ENCODE measurements around the gene KCTD1. TPM values are rescaled to one million over a fixed set of nuclear protein-coding genes. Genes with fewer than 3 reads are reported as not detected.
"Not testable (repeated sequence)": the region's sequence is repeated elsewhere in the genome, so short reads cannot be mapped to it uniquely, and the experiment has no call there.

KCTD1 gene
- total RNA-seq, 1 donor from 2014 or later: 5.5 TPM

DNA sequence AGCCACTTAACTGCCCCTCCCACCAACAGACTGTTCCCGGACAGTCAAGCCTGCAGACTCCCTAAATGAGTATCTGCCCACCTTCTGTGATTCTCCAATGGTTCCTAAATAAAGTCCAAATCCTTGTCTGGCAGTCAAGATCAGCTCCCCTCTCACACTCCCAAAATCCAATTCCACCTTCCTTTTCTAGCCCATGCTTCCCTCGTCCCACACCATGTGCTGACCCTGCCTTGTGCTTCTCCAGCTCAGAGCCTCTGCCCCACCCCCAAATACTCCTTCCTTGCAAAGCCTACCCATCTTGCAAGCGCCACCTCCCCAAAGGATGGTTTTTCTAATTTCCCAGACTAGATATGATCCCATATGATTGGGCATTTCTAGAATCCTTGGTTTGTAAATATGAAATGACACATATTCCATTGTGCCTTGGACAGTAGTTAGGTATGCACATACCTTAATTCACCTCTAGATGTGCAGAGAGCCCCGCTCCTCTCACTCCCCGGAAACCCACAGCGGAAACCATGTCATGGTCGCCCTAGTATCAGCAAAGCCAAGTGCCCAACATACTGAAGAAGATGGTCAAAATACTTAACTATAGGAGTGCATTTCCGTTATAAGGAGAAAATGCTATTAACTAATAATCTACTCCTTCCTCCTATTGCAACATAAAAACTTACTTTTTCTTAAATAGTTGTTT lies 97.2 kb downstream of the KCTD1 start:
- no peaks in the 10 kb centered on the region for H3K4me1 Mint-ChIP-seq (ENCODE audit: low read depth)
- H3K27ac Mint-ChIP-seq: no peak overlapping the region

DNA sequence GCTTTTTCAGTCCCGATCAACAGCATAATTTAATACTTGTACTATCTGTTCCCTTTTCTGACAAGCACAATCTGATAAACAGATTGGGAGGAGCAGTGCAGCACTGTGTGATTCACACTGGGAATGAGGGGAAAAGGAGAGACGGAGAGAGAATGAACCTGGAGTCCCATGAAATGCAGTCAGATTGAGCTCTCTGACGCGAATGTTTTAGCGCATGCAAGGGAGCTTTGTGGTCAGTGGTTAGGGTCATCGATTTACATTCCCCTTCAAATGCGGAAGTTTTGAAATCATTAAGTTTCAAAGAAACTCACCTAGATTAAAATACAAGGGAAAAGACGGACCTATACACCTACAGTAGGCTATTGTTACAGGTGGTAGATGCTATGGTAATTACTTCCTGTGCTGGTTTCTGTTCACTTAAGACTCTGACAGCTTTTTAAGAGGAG lies 99.6 kb downstream of the KCTD1 start:
- Mint-ChIP-seq H3K27me3 (ENCODE audit: insufficient read depth) (peaks cover 2% of the 10 kb centered on the region), H3K9me3 (no peaks in the 10 kb centered on the region), H3K4me1 (ENCODE audit: low read depth) (no peaks in the 10 kb centered on the region), H3K36me3 (ENCODE audit: low read depth) (no peaks in the 10 kb centered on the region), H3K4me3 (no peak overlapping the region), H3K27ac (no peak overlapping the region)
- intact Hi-C loops (cut with micrococcal nuclease): no loop called here
- no peak for DNase-seq (ENCODE audit: low spot score)

More for the DNA sequence above, 97.2 kb downstream of the KCTD1 start:
- no peak for DNase-seq (ENCODE audit: low spot score)
- no peaks in the 10 kb centered on the region for H3K36me3 Mint-ChIP-seq (ENCODE audit: low read depth)
- H3K27me3 Mint-ChIP-seq (ENCODE audit: insufficient read depth): no peaks in the 10 kb centered on the region
- H3K9me3 Mint-ChIP-seq: no peaks in the 10 kb centered on the region
- H3K4me3 Mint-ChIP-seq: no peak overlapping the region
- intact Hi-C loops (cut with micrococcal nuclease): no loop called here

DNA sequence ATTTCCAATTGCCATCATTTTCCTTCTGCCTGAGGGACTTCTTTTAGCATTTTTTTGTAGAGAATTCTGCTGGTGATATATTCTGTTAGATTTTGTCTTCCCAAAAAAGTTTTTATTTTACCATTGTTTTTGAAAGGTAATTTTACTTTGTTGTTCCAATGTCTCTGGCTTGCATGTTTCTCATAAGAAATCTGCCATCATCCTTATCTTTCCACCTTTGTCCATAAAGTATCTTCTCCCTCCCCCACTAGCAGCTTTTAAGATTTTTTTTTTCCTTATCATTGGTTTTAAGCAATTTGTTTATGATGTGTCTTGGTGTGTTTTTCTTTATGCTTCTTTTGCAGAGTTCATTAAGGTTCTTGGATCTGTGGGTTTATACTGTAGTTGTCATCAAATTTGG lies 104.5 kb downstream of the KCTD1 start:
- intact Hi-C loops (cut with micrococcal nuclease): no loop called here
- DNase-seq (ENCODE audit: low spot score): no peak
- H3K36me3 Mint-ChIP-seq (ENCODE audit: low read depth): no peaks in the 10 kb centered on the region
- H3K27ac Mint-ChIP-seq: no peak overlapping the region
- no peak overlapping the region for H3K4me3 Mint-ChIP-seq
- H3K27me3 Mint-ChIP-seq (ENCODE audit: insufficient read depth): peaks cover 6% of the 10 kb centered on the region
- no peaks in the 10 kb centered on the region for H3K9me3 Mint-ChIP-seq
- H3K4me1 Mint-ChIP-seq (ENCODE audit: low read depth): no peaks in the 10 kb centered on the region

DNA sequence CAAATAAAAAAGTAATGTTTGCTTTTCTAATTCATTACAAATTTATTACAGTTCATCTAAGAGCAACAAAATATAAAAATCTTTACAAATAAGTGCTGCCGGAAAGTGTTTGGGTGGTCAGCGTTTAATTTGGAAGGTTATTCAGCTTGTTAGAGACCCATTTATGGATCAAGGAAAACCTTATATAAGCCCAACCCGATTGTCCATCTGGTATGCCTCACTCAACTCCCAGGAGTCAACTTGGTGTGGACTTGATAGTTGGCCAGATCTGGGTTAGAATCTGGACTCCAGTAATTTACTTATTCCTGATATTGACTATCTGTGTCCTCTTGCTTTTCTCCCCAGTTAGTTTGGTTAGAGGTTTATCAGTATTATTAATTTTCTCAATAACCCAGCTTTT lies 106.2 kb downstream of the KCTD1 start:
- DNase-seq (ENCODE audit: low spot score): no peak
- Mint-ChIP-seq H3K4me3 (no peak overlapping the region), H3K4me1 (ENCODE audit: low read depth) (no peaks in the 10 kb centered on the region), H3K9me3 (no peaks in the 10 kb centered on the region), H3K36me3 (ENCODE audit: low read depth) (no peaks in the 10 kb centered on the region), H3K27me3 (ENCODE audit: insufficient read depth) (peaks cover 6% of the 10 kb centered on the region), H3K27ac (no peak overlapping the region)
- intact Hi-C loops (cut with micrococcal nuclease): no loop called here

DNA sequence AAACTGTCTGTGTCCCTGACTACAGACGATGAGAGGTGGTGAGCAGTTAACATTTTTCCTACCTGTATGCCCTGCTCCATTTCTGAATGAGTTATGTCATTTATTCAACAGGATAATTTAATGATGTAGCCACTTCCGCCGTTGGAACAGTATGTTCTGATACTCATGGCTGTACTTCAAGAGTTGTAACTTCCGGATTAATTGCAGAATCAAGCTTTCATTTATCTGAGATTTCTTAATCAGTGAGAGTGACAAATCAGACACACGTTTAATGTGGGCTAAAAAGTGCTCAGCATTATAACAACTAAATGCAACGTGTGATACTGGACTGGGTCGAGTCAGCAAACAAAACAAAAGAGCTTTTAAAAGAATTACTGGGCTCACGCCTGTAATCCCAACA lies 107.7 kb downstream of the KCTD1 start:
- H3K27me3 Mint-ChIP-seq (ENCODE audit: insufficient read depth): peaks cover 6% of the 10 kb centered on the region
- intact Hi-C loops (cut with micrococcal nuclease): no loop called here
- no peaks in the 10 kb centered on the region for H3K9me3 Mint-ChIP-seq
- H3K4me1 Mint-ChIP-seq (ENCODE audit: low read depth): no peaks in the 10 kb centered on the region
- H3K36me3 Mint-ChIP-seq (ENCODE audit: low read depth): no peaks in the 10 kb centered on the region
- H3K4me3 Mint-ChIP-seq: no peak overlapping the region
- no peak for DNase-seq (ENCODE audit: low spot score)
- H3K27ac Mint-ChIP-seq: no peak overlapping the region

DNA sequence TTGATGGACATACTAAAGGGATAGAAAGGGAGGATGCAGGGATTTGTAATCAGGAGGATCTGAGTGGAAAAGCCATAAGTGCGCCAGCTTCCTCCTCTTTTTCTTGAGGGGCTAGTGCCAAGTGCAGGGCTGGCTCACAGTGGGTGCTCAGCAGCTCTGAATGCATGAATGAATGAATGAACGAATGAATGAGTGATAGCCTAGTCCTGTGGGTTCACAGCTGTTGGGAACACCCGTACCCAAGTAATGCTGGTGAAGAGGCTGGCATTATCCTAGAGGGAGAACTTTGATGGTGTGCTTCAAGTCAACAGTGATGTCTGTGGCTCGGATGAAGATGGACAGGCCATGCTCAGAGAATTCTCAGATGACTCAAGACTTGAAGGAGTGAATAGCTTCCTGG lies 108.8 kb downstream of the KCTD1 start:
- Mint-ChIP-seq H3K36me3 (ENCODE audit: low read depth) (no peaks in the 10 kb centered on the region), H3K9me3 (no peaks in the 10 kb centered on the region), H3K27me3 (ENCODE audit: insufficient read depth) (peaks cover 4% of the 10 kb centered on the region)

DNA sequence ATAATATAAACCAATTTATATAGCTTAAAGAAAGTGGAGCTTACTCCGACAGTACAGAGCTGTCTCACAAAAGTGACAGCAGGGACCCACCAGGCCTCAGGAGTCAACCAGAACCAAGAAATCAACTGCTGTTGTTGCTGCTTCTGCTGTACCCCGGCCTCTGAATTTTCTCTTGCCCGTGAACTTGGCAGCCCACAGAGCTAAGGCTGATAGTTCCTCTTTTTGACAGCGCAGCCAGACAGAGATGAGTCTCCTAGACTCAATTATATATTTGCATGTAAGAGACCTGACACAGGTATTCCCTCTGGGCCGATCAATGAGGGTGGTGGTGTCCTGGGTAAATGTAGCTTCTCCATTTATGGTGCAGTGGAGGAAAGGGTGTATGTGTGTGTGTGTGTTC lies 109.4 kb downstream of the KCTD1 start:
- H3K27ac Mint-ChIP-seq: no peak overlapping the region
- no peaks in the 10 kb centered on the region for H3K36me3 Mint-ChIP-seq (ENCODE audit: low read depth)
- no peaks in the 10 kb centered on the region for H3K9me3 Mint-ChIP-seq
- H3K4me3 Mint-ChIP-seq: no peak overlapping the region
- intact Hi-C loops (cut with micrococcal nuclease): no loop called here
- peaks cover 5% of the 10 kb centered on the region for H3K27me3 Mint-ChIP-seq (ENCODE audit: insufficient read depth)
- H3K4me1 Mint-ChIP-seq (ENCODE audit: low read depth): no peaks in the 10 kb centered on the region
- no peak for DNase-seq (ENCODE audit: low spot score)

More for the DNA sequence above, 108.8 kb downstream of the KCTD1 start:
- no peak for DNase-seq (ENCODE audit: low spot score)
- Mint-ChIP-seq H3K4me3 (no peak overlapping the region), H3K27ac (no peak overlapping the region), H3K4me1 (ENCODE audit: low read depth) (no peaks in the 10 kb centered on the region)
- intact Hi-C loops (cut with micrococcal nuclease): no loop called here

DNA sequence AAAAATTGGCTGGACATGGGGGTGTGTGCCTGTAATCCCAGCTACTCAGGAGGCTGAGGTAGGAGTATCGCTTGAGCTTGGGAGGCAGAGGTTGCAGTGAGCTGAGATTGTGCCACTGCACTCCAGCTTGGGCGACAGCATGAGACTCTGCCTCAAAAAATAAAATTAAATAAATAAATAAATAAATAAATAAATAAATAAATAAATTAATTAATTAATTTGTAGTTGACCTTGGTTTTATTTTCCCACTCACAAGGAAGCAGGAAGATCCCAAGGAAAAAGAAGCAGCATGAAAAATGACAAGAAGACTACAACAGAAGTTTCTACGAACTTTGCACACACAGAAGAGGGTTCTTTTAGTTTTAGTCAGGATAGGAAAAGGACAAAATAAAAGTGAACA lies 110.7 kb downstream of the KCTD1 start:
- H3K4me1 Mint-ChIP-seq (ENCODE audit: low read depth); H3K27me3 Mint-ChIP-seq (ENCODE audit: insufficient read depth); intact Hi-C loops (cut with micrococcal nuclease); H3K27ac Mint-ChIP-seq; H3K4me3 Mint-ChIP-seq; H3K9me3 Mint-ChIP-seq; H3K36me3 Mint-ChIP-seq (ENCODE audit: low read depth); DNase-seq (ENCODE audit: low spot score): not testable (repeated sequence)

DNA sequence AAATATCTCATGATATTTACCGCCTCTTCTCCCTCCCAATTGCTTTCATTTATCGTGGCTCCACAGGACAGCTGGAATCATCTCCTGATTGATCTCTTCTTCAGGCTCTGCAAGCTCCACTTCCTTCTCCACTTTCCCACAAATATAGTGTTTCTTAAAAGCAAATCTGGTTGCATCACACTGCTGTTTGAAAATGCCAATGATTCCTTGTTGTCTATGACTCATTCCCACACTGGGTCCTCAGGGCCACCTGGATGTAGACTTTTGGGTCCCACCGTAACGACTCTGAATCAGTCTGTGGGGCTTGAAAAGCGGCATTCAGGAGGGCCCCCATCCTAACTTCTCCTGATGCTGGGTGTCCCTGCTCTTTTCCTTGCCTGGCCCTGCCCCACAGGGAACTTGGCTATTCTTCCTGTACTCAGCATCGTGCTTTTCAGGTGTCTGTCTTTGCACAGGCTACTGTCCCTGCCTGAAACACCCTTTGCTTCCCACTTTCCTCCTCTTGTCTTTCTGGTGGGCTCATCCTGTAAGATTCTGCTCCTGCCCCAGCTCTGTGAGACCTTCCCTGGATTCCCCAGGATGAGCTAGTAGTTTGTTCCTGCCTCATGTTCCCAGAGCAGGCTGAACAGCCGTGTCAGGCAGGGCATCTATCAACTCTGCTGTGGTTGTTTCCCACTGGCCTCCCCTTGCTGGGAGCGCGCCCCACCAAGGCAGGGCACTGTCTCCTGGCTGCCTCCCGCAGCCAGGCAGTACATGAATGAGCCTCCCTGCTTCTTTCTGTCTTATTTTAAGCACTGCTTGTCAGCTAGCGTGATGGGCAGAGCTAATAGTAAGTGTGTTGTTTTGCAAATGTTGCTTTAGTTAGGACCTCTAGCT lies 111.9 kb downstream of the KCTD1 start:
- Mint-ChIP-seq H3K27ac (no peak overlapping the region), H3K4me1 (ENCODE audit: low read depth) (no peaks in the 10 kb centered on the region), H3K4me3 (no peak overlapping the region), H3K9me3 (no peaks in the 10 kb centered on the region), H3K27me3 (ENCODE audit: insufficient read depth) (peaks cover 6% of the 10 kb centered on the region), H3K36me3 (ENCODE audit: low read depth) (no peaks in the 10 kb centered on the region)
- intact Hi-C loops (cut with micrococcal nuclease): no loop called here
- DNase-seq (ENCODE audit: low spot score): no peak

DNA sequence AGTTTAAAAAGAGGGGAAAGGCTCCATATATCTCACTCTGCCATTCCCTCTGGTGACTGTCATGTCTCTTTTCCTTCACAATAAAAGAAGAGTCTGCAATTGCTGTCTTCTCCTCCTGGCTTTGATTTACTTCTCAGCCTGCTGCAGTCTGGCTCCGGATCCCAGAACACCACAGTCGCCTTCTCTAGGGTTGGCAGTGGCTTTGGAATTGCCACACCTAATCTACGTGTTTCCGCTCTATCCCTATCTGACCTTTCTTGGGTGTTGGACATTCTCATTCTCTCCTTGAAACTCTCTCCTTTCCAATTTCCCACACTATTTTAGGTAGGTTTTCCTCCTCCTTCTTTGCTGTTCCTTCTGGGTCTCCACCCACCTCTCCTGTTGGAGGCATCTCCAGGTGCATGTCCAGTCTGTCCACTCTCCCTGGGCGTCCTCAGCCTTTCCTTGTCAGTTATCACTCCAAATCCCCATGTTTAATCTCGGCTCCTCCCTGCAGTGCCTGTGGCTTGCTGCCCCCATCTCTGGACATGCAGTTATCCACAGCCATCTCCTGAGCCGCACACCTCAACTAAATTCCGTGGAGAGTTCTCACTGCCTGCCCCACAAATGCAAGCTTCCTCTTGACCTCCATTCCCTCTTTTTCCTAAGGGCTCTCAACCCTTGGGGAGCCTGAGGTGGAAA lies 112.8 kb downstream of the KCTD1 start:
- Mint-ChIP-seq H3K4me1 (ENCODE audit: low read depth) (no peaks in the 10 kb centered on the region), H3K27ac (no peak overlapping the region), H3K27me3 (ENCODE audit: insufficient read depth) (peaks cover 6% of the 10 kb centered on the region), H3K9me3 (no peaks in the 10 kb centered on the region), H3K4me3 (no peak overlapping the region), H3K36me3 (ENCODE audit: low read depth) (no peaks in the 10 kb centered on the region)
- intact Hi-C loops (cut with micrococcal nuclease): no loop called here
- no peak for DNase-seq (ENCODE audit: low spot score)

DNA sequence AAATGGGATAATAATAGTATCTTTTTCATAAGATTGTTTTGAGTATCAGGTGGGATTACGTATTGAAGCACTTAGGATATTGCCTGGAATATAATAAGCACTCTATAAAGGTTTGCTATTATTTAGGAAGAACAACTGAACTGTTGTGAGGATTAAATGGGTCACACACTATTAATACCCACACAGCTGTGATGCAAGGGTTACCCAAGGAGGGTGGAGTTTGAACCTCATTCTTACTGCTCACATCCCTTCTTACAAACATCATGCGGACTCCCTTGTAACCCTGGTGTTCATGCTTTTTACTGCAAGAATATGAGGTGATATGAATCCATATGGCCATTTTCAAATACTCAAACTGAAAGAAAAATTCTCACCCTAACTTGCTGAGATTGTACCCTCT lies 113.5 kb downstream of the KCTD1 start:
- intact Hi-C loops (cut with micrococcal nuclease): no loop called here
- no peaks in the 10 kb centered on the region for H3K4me1 Mint-ChIP-seq (ENCODE audit: low read depth)
- no peak overlapping the region for H3K4me3 Mint-ChIP-seq
- H3K27me3 Mint-ChIP-seq (ENCODE audit: insufficient read depth): peaks cover 6% of the 10 kb centered on the region
- no peaks in the 10 kb centered on the region for H3K9me3 Mint-ChIP-seq
- H3K27ac Mint-ChIP-seq: no peak overlapping the region
- H3K36me3 Mint-ChIP-seq (ENCODE audit: low read depth): no peaks in the 10 kb centered on the region
- no peak for DNase-seq (ENCODE audit: low spot score)

DNA sequence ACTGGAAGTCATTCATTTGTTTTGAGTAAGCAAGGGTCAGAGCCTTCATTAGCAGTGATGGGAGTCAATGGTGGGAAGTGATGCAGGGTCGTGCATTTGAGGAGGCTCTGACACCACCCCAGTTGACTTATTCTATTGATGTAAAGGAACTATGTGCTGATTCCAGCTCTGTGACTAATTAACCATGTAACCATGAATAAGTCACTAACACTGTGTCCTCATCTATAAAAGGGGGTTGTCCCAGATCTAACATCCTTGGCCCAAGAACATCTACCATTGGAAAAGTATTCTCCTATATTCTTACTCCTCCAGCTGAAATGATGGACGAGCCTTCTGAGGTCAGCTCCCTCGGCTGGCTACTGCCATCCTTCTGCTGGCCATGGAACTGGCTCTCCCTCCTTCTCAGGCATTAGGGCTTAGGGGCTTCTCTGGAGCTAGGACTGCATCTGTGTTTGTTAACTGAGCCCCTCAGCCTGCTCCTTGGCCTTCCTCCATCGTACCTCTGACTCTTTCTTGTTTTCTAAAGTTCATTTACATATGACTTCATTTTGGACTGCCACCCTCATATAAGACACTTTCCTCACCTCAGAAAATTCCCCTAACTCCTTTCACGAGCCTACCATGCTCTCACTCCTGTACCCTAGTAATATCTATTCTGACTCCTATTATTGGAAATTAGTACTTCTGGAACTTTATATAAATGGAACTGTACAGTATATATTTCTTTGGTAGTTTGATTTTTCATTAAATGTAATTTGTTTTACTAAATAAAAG lies 115.5 kb downstream of the KCTD1 start:
- no peak overlapping the region for H3K27ac Mint-ChIP-seq
- H3K36me3 Mint-ChIP-seq (ENCODE audit: low read depth): no peaks in the 10 kb centered on the region
- H3K4me3 Mint-ChIP-seq: no peak overlapping the region
- H3K4me1 Mint-ChIP-seq (ENCODE audit: low read depth): no peaks in the 10 kb centered on the region
- DNase-seq (ENCODE audit: low spot score): no peak
- intact Hi-C loops (cut with micrococcal nuclease): no loop called here
- peaks cover 4% of the 10 kb centered on the region for H3K27me3 Mint-ChIP-seq (ENCODE audit: insufficient read depth)
- H3K9me3 Mint-ChIP-seq: no peaks in the 10 kb centered on the region

All from activated T-helper 1 cell treated with anti-CD3 and anti-CD28 coated beads, Interleukin-12 subunit alpha, Interleukin-12 subunit beta, Interleukin-2, Interleukin-4 antibody, amounts not matched to agents 30 ng/mL and 10 ng/mL and 1 ng/mL, durations not matched to agents 14 hours and 24 hours and 36 hours (primary cell).